GM21515 (cell line): ENCODE results near the gene SLAIN1.
A peak's percentile ranks its signal among the peaks of the same experiment; 100 is the strongest.

Experiments
- ATAC-seq: cut with Tn5 transposase; IDR thresholded peaks from one replicate; pipeline ENCODE4 v1.9.1; 2021; ENCODE audit not compliant: unreplicated experiment

SLAIN1 gene

DNA sequence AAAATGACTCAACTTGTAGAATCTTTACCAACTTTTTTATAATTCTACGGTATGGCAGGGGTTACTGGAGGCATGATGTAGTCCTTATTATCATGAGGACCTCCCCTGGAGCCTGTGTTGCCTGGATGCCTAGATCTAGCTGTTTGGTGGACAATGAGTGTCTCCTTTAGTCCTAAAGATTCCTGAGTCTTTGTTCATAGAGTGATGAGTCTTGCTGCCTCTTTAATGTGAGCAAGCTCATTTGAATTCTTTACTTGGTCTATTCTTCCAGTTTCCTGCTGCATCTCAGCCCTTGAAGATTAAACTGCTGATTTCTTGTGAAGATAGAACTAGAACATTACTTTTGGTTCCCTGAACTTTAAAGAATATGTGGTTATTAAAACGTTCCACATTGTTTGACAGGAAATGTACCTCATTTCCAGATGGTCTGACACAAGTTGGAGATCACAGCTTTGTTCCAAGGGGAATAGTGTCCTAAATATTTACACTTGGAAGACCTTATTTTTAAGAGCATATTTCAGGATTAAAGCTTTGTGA lies 51.9 kb downstream of the SLAIN1 start:
- no peak for ATAC-seq

DNA sequence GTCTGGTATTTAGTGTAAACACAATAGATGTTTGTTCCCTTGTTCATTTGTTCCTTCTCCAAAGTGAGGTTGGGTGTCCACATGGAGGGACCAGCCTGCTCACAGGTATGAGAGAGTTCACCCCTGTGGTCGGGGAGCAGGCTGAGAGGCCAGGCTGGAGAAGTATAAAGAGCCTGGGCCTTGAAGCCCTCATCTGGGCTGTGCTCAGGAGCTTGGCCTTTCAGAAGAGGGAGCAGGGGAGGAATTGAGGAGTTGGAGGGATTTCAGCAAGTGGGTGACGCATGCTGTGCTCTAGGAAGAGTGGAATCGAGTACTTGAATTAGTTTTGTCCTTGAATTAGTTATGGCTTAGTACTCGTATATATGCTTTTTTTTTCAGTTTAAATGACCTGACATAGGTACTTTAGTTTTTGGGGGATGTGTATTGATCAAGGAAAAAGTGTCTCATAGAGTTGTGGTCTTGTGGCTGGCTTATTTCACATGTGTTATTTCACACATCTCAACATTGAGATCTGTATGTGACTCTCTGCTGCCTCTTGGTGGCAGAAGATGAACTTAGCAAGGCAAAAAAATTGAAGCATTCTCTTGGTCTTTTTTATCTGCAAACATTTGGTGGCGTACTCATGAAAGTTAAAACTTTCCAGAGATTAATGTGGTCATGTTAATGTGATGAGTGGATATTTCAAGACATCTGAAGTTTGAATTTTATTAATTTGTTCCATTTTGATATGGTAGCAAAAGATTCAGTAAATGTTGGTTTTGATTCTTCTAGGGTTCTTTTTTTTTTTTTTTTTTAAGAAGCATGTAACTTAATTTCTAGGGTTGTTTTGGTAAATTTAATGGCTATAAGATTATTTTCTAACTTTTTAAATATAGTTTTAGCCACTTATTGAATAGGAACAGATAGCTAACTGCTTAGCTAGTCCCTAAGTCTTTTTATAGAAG lies 54.3 kb downstream of the SLAIN1 start:
- peak; percentile 78 for ATAC-seq

DNA sequence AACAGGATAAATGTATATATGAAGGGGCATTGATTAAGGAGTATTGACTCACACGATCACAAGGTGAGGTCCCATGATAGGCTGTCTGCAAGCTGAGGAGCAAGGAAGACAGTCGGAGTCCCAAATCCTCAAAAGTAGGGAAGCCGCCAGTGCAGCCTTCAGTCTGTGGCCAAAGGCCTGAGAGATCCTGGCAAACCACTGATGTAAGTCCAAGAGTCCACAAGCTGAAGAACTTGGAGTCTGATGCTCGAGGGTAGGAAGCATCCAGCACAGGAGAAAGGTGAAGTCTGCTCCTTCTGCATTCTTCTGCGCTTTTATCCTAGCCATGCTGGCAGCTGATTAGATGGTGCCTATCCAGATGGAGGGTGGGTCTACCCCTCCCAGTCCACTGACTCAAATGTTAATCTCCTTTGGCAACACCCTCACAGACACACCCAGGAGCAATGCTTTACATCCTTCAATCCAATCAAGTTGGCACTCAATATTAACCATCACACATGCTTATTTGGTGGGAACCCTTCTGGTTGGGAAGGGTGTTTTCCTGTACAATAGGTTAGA lies 55.1 kb downstream of the SLAIN1 start:
- ATAC-seq = no peak

DNA sequence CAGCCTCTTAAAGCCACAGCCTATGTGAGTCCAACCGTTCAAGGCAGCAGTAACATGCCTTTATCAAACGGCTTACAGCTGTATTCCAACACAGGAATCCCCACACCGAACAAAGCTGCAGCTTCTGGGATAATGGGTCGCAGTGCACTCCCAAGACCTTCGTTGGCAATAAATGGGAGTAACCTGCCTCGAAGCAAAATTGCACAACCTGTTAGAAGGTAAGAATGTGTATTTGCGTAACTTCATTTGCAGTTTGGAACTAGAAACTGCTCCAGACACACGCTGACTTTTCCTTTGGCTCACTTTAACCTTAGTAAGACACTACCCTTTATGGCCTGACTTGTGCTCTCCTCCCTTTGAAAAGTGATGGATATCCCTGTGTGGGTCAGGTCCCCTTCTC lies 63.4 kb downstream of the SLAIN1 start:
- no peak for ATAC-seq

DNA sequence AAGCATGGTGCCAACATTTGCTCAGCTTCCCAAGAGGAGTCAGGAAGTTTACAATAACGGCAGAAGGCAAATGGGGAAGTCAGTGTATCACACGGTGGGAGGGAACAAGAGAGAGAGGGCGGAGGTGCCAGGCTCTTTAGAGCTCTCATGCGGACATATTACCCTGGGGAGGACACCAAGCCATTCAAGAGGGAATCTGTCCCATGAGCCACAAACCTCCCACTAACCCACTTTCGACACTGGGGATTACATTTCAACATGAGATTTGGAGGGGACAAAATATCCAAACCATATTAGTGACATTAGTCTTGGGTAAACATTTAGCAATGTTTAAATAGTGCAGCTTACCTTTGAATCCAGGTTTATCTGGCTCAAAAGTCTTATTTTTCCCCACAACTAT lies 69.9 kb downstream of the SLAIN1 start:
- no peak for ATAC-seq

DNA sequence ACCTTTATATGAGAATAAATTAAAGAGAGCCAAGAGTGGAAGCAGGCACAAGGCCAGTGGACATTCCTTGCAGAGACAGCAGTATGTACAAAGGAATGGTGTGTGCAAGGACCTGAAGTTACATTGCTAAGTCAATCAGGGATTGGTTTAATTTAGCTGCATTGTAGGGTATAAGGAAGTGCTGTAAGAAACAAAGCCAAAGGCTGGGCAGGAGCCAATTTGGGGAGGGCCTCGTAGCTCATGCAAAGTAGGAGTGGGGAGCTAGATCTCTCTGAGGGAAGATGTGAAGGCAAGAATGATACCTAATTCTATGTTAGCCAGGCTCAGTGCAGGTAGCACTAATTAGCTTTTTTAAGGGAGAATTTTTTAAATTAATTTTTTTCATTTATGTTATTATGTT lies 76.7 kb downstream of the SLAIN1 start:
- no peak for ATAC-seq

DNA sequence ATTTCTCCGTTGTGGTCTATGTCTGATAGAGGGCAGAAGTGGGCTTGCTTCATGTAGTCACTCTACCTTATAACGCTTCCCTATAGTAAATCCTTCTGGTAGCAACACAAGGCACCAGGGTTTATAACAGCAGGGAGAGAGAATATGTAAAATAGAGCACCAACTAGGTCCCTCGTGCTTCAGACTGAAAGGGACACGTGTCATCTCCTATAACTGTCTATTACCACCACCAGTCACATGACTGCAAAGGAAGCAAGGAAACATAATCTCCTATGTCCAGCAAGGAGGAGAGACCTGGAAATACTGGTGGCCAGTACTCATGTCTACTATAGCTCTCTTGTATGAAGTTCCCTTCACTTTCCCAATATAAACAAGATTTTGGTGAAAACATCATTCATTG lies 79.2 kb downstream of the SLAIN1 start:
- no peak for ATAC-seq

DNA sequence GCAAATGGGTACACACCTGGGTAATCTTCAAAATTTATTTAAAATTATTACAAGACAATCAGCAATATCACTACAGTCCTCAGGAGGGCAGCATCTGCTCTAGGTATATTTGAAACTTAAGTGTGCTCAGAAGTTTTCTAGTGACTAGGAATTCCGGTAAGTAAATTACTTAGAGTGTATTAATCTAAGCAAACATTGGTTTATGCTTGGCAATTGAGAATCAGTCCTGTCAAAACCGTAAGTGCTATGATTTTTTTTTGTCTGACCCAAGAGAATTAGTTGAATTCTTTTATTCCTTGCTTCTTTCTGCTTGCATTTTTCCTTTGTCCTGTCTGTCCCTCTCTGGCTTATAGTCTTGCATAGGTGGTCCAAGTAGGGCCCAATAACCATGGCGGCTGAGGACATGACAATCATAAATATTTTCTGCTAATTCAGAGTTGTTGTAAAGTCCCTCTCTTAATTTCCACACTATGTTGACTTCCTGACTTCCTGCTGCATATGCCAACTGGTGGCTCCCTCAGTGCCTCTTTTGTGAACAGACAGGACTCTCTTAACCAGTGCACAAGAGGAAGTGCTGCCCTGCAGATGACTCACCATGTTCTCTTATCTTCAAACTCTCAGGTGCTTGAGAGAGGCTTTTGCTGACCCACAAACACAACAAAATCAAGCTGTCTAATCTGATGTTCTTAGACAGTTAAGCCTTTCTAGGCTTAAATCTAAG lies 82.2 kb downstream of the SLAIN1 start:
- peak; percentile 73 for ATAC-seq

DNA sequence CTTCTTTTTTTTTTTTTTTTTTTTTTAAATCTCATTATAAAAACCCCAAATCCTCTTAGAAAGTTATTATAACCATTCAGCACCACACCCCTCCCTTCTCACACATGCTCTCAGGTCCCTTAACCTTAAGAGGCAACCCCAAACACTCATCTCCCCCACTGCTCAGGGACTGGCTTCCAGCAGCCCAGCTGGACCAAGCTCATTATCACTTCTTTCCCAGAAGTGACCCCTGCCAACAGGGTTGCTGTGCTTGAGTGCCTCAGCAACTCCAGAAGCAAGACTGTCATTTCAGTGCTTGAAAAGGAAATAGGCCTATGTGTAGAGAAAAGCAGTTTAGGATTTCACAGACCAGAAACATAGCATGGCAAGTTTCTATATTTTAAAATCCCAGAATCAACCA lies 84.3 kb downstream of the SLAIN1 start:
- no peak for ATAC-seq

DNA sequence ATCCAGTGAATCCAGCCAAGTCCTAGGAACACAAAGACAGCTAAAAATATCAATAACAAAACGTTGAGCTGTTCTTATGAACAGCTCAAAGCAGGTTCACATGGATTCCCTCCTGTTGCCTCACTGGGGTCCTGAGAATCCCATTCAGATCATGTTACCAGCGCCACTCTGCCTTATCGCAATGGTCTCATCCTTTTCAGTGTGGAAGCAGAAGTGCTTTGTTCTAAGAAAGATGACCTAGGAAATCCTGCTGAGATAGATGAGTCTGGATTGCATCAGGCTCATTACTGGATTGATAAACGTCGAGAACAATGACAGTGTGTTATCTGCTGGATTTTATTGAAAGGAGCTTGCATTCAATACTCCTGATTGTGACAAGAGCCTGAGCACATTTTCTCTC lies 87.0 kb downstream of the SLAIN1 start:
- no peak for ATAC-seq

DNA sequence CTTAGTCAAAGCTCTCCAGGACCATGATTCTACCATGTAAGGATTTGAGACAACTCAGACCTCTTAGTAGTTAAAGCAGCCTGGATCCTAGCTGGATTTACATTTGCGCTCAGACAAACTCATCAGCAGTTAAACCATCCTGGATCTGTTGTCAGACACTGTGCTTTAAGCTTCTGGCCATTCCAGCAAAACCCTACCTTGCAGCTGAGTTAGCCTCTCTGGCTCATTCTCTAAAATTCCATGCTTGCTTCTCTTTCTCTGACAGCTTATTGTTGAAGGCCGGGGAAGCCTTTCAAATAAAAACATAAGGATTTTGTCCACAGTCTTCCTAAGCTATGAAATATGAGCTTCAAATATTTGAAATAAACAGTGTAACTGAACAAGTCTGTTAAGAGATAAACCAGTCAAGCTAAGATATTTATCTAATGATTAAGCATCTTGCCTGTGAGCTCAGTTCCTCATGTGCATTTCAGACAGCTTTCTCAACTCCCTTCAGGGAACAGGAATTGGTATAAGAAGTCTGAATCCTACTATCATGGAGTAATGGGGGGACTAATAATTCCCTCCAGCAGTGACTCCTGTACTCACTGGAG lies 89.3 kb downstream of the SLAIN1 start:
- ATAC-seq = no peak

DNA sequence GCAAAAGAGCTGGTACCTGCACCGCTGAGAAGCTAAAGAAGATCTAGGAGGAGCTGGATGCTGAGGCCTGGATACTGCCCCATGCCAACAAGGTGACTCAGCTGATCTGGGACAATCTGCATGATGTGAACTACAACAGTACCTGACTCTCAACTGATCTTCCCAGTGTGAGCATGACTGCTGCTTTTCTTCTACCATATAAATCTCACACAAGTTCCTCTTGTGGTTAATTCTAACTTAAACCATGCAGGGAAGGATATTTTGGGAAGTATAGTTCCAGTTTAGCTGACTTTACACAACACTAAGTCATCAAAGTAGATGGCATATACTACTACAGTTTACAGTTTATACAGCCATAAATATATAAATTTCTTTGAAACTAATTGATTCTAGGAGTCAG lies 91.9 kb downstream of the SLAIN1 start:
- ATAC-seq = no peak

DNA sequence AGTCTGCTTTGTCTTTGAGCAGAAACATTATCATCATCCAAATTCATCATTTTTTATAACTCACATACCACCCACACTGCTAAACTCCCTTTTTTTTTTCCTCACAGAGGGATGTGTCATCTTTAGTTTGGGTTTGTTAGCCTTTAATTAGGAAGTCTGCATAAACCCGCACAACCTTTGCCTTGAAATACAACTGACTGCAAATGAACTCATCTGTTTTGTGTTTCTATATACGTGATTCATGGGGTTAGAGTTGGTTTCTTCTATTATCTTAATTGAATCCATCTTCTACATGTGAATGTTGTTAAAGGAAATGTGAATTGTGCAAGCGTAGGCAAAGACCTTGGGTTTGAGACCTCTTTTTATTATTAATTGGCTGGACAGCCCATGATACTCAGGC lies 102.7 kb downstream of the SLAIN1 start:
- no peak for ATAC-seq

DNA sequence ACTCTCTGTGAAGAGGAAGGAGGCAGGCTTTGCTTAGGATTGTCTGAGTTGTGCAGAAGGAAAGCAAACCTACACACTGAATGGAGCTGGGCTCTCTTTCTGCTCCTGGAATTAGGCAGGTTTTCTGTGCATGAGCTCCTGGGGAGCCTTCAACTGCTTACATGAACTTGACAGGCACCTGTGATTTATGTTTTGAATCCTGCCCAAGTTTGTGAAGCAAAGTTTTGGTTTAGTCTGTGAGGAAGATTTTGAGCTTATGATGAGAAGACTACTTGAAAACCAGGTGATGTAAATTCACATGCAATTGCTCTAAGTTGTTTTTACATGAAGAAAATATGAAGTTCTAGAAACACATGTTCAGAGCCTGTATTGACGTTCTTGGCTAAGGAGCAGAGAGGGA lies 109.0 kb downstream of the SLAIN1 start:
- ATAC-seq = no peak

DNA sequence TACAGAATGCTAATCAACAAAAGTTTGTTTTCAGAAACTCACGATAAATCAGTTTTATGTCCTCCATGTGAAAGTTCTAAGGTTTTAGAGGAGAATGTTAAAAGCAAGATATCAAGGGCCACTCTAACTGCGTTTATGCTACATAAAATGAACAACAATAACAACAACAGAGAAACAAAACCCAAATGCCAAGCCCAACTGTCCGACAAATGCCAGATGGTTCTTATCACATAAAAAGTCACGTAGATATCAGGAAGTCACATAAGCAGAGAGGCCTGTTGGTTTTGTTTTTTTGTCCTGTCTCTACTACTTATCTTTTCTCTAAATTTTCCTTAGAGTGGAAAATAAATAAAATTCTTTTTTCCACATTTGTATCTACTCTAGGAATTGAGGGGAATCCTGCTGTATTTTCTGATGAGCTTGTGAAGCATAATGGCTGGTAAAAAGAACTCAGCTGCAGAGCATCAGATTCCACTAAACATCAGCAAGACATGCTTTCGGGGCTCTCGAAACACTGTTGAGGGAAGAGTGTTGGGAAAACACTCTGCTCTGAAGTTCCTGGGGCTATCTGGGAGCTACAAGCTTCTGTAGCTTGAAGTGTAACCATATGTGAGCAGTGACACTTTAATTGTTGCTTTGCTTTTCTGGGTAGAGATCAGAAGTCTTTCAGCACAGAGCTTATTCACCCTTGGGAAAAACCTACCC lies 110.1 kb downstream of the SLAIN1 start:
- no peak for ATAC-seq

DNA sequence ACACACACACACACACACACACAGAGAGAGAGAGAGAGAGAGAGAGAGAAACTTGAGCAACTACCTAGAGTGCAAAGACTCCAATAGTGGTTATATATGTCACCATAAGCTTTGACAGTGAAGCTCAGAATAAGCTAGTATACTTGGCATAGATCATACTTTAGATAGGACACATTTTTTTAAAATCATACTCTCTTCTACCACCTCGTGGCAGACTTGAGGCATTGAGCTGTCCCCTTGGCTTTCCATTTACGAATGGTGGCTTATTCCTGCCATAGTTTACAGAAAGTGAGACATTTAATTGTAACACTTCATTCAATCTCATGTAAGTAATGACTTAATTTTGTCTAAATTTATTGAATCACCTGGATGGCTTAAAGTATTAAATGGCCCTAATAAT lies 112.9 kb downstream of the SLAIN1 start:
- ATAC-seq = peak; percentile 84

DNA sequence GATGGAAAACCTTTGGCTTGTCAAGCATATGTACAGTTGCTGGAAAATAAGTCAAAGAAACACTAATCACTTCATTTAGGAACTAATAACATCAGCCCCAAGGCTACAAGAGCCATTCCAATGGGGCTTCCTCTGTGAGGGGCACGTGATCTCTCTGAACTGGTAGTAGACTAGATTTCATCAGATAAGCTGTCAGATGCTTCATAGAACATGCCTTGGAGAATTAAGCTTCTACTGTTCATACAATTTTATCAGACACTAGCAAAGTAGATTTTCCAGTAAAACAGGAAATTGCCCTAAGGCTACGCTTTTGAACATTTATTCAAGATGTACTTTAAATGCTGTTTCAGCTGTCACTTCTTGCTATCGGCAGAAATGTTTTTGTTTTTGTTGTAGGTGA lies 113.4 kb downstream of the SLAIN1 start:
- ATAC-seq = no peak

DNA sequence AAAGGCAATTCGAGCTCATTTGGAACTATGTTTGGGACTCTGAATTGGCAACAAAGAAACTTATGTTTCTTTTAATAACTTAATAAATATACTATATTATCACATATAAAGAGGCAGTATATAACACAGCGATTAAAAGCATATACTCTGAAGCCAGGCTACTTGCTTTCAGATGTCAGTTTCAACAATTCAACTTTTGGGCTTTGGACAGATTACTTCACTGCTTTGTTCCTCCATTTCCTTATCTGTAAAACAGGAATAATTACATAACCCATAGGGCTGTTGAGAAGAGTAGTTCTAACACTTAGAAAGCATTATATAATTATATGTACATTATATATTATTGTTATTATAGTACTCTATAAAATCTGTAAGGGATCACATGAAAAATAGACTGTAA lies 113.9 kb downstream of the SLAIN1 start:
- no peak for ATAC-seq

DNA sequence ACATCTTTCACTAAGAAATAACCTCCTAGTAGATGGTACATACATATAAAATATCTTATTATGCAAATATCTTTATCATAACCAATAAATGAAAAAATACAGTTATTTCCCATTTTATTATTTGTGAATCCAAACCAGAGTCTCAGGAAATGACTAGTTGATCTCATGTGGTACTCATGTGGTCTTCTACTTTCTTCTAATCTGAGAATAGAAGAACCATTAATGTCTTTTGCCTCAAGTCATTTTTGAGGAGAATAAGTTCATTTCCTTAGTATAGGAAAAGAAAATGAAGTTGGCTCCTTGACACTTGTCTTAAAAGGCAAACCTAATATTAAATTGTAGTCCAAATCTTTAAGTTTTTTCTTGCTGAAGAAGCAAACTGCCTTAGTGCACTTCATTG lies 114.5 kb downstream of the SLAIN1 start:
- ATAC-seq = no peak
